ENCODE results near the gene TRIM58. TPM values are rescaled to one million over a fixed set of nuclear protein-coding genes. Genes with fewer than 3 reads are reported as not detected.

TRIM58 gene
- total RNA-seq (2012; rRNA removed): 0.51 and 5.5 TPM in 2 replicates

- Histone ChIP-seq H3K4me2 (ENCODE audit: low read length) (no peak within 1 kb of the TSS), H3K9ac (ENCODE audit: low read depth, low read length) (no peak within 1 kb of the TSS), H3K4me1 (ENCODE audit: control insufficient read depth, insufficient read depth, low read length) (no peaks in the 10 kb centered on the region), H3K9me3 (replicated peaks; ENCODE audit: low read length) (no peaks in the 10 kb centered on the region), H3K4me3 (ENCODE audit: low read length) (peak within 1 kb of the TSS; percentile 24), H3K36me3 (ENCODE audit: insufficient read depth, low read length) (no peaks in the 10 kb centered on the region), H3K27me3 (ENCODE audit: control insufficient read depth, insufficient read depth, low read length) (no peaks in the 10 kb centered on the region)
These were observed at the start of gene TRIM58 for GRCh38 chr1:247857069-247857984. TRIM58 (plus strand) TSS chr1:247857187; CDS start chr1:247857247, 60 bp downstream.

GRCh38 chr1:247812637-247813036 lies 44.4 kb upstream of the TRIM58 start:
- H3K9me3 ChIP-seq (replicated peaks; ENCODE audit: low read length): peaks cover 3% of the 10 kb centered on the region
- H3K36me3 ChIP-seq (ENCODE audit: insufficient read depth, low read length): no peaks in the 10 kb centered on the region
- H3K4me2 ChIP-seq (ENCODE audit: low read length): no peak overlapping the region
- no peak overlapping the region for H3K9ac ChIP-seq (ENCODE audit: low read depth, low read length)
- no peaks in the 10 kb centered on the region for H3K27me3 ChIP-seq (ENCODE audit: control insufficient read depth, insufficient read depth, low read length)
- no peaks in the 10 kb centered on the region for H3K4me1 ChIP-seq (ENCODE audit: control insufficient read depth, insufficient read depth, low read length)
- no peak overlapping the region for H3K4me3 ChIP-seq (ENCODE audit: low read length)

GRCh38 chr1:247822060-247822459 lies 34.9 kb upstream of the TRIM58 start:
- H3K4me3 ChIP-seq (ENCODE audit: low read length): no peak overlapping the region
- H3K27me3 ChIP-seq (ENCODE audit: control insufficient read depth, insufficient read depth, low read length): no peaks in the 10 kb centered on the region
- H3K9ac ChIP-seq (ENCODE audit: low read depth, low read length): no peak overlapping the region
- H3K9me3 ChIP-seq (replicated peaks; ENCODE audit: low read length): peaks cover 3% of the 10 kb centered on the region
- no peak overlapping the region for H3K4me2 ChIP-seq (ENCODE audit: low read length)
- no peaks in the 10 kb centered on the region for H3K36me3 ChIP-seq (ENCODE audit: insufficient read depth, low read length)
- no peaks in the 10 kb centered on the region for H3K4me1 ChIP-seq (ENCODE audit: control insufficient read depth, insufficient read depth, low read length)

GRCh38 chr1:247824023-247824422 lies 33.0 kb upstream of the TRIM58 start, which contains the start of gene OR14A16:
OR14A16 (minus strand) TSS chr1:247824119; CDS start chr1:247815729, 8,390 bp downstream.
- Histone ChIP-seq H3K9me3 (replicated peaks; ENCODE audit: low read length) (peaks cover 2% of the 10 kb centered on the region), H3K27me3 (ENCODE audit: control insufficient read depth, insufficient read depth, low read length) (no peaks in the 10 kb centered on the region), H3K36me3 (ENCODE audit: insufficient read depth, low read length) (no peaks in the 10 kb centered on the region), H3K4me2 (ENCODE audit: low read length) (no peak within 1 kb of the TSS), H3K4me3 (ENCODE audit: low read length) (no peak within 1 kb of the TSS), H3K4me1 (ENCODE audit: control insufficient read depth, insufficient read depth, low read length) (no peaks in the 10 kb centered on the region), H3K9ac (ENCODE audit: low read depth, low read length) (no peak within 1 kb of the TSS)

GRCh38 chr1:247825362-247825761 lies 31.6 kb upstream of the TRIM58 start:
- Histone ChIP-seq H3K36me3 (ENCODE audit: insufficient read depth, low read length) (no peaks in the 10 kb centered on the region), H3K9me3 (replicated peaks; ENCODE audit: low read length) (no peaks in the 10 kb centered on the region), H3K9ac (ENCODE audit: low read depth, low read length) (no peak overlapping the region), H3K4me1 (ENCODE audit: control insufficient read depth, insufficient read depth, low read length) (no peaks in the 10 kb centered on the region), H3K4me3 (ENCODE audit: low read length) (no peak overlapping the region), H3K4me2 (ENCODE audit: low read length) (no peak overlapping the region), H3K27me3 (ENCODE audit: control insufficient read depth, insufficient read depth, low read length) (no peaks in the 10 kb centered on the region)

- Histone ChIP-seq H3K4me3 (ENCODE audit: low read length) (no peak overlapping the region), H3K4me2 (ENCODE audit: low read length) (no peak overlapping the region), H3K27me3 (ENCODE audit: control insufficient read depth, insufficient read depth, low read length) (no peaks in the 10 kb centered on the region), H3K9ac (ENCODE audit: low read depth, low read length) (no peak overlapping the region), H3K9me3 (replicated peaks; ENCODE audit: low read length) (no peaks in the 10 kb centered on the region), H3K4me1 (ENCODE audit: control insufficient read depth, insufficient read depth, low read length) (no peaks in the 10 kb centered on the region), H3K36me3 (ENCODE audit: insufficient read depth, low read length) (no peaks in the 10 kb centered on the region)
These were observed 27.3 kb upstream of the TRIM58 start for GRCh38 chr1:247829656-247830055.

GRCh38 chr1:247833601-247834000 lies 23.4 kb upstream of the TRIM58 start:
- Histone ChIP-seq H3K9ac (ENCODE audit: low read depth, low read length) (no peak overlapping the region), H3K36me3 (ENCODE audit: insufficient read depth, low read length) (no peaks in the 10 kb centered on the region), H3K9me3 (replicated peaks; ENCODE audit: low read length) (peaks cover 6% of the 10 kb centered on the region), H3K4me1 (ENCODE audit: control insufficient read depth, insufficient read depth, low read length) (no peaks in the 10 kb centered on the region), H3K4me3 (ENCODE audit: low read length) (no peak overlapping the region), H3K4me2 (ENCODE audit: low read length) (no peak overlapping the region), H3K27me3 (ENCODE audit: control insufficient read depth, insufficient read depth, low read length) (no peaks in the 10 kb centered on the region)

- Histone ChIP-seq H3K4me3 (ENCODE audit: low read length) (no peak overlapping the region), H3K4me1 (ENCODE audit: control insufficient read depth, insufficient read depth, low read length) (no peaks in the 10 kb centered on the region), H3K4me2 (ENCODE audit: low read length) (no peak overlapping the region), H3K9me3 (replicated peaks; ENCODE audit: low read length) (peaks cover 13% of the 10 kb centered on the region), H3K36me3 (ENCODE audit: insufficient read depth, low read length) (no peaks in the 10 kb centered on the region), H3K9ac (ENCODE audit: low read depth, low read length) (no peak overlapping the region), H3K27me3 (ENCODE audit: control insufficient read depth, insufficient read depth, low read length) (no peaks in the 10 kb centered on the region)
These were observed 16.2 kb upstream of the TRIM58 start for GRCh38 chr1:247840818-247841217.

- Histone ChIP-seq H3K4me3 (ENCODE audit: low read length) (no peak within 1 kb of the TSS), H3K4me2 (ENCODE audit: low read length) (no peak within 1 kb of the TSS), H3K27me3 (ENCODE audit: control insufficient read depth, insufficient read depth, low read length) (no peaks in the 10 kb centered on the region), H3K9me3 (replicated peaks; ENCODE audit: low read length) (peaks cover 20% of the 10 kb centered on the region), H3K36me3 (ENCODE audit: insufficient read depth, low read length) (no peaks in the 10 kb centered on the region), H3K4me1 (ENCODE audit: control insufficient read depth, insufficient read depth, low read length) (no peaks in the 10 kb centered on the region), H3K9ac (ENCODE audit: low read depth, low read length) (no peak within 1 kb of the TSS)
These were observed 15.2 kb upstream of the TRIM58 start, which contains the start of gene OR11L1 for GRCh38 chr1:247841796-247842195. OR11L1 (minus strand) TSS chr1:247841896; CDS start chr1:247841896, 0 bp downstream.

GRCh38 chr1:247843411-247843810 lies 13.6 kb upstream of the TRIM58 start:
- Histone ChIP-seq H3K4me2 (ENCODE audit: low read length) (no peak overlapping the region), H3K4me1 (ENCODE audit: control insufficient read depth, insufficient read depth, low read length) (no peaks in the 10 kb centered on the region), H3K27me3 (ENCODE audit: control insufficient read depth, insufficient read depth, low read length) (no peaks in the 10 kb centered on the region), H3K9me3 (replicated peaks; ENCODE audit: low read length) (peaks cover 15% of the 10 kb centered on the region), H3K9ac (ENCODE audit: low read depth, low read length) (no peak overlapping the region), H3K4me3 (ENCODE audit: low read length) (no peak overlapping the region), H3K36me3 (ENCODE audit: insufficient read depth, low read length) (no peaks in the 10 kb centered on the region)

GRCh38 chr1:247845011-247845692 lies 11.8 kb upstream of the TRIM58 start:
- Histone ChIP-seq H3K9me3 (replicated peaks; ENCODE audit: low read length) (peaks cover 14% of the 10 kb centered on the region), H3K4me3 (ENCODE audit: low read length) (no peak overlapping the region), H3K9ac (ENCODE audit: low read depth, low read length) (no peak overlapping the region), H3K4me1 (ENCODE audit: control insufficient read depth, insufficient read depth, low read length) (no peaks in the 10 kb centered on the region), H3K4me2 (ENCODE audit: low read length) (no peak overlapping the region), H3K27me3 (ENCODE audit: control insufficient read depth, insufficient read depth, low read length) (no peaks in the 10 kb centered on the region), H3K36me3 (ENCODE audit: insufficient read depth, low read length) (no peaks in the 10 kb centered on the region)

Measured in skeletal muscle satellite cell (primary cell).